ENCODE data around the gene SELENON. TPM values are rescaled to one million over a fixed set of nuclear protein-coding genes. Genes with fewer than 3 reads are reported as not detected.
A peak's percentile ranks its signal among the peaks of the same experiment; 100 is the strongest.

SELENON gene
- total and polyA plus RNA-seq, 8 donors, result 85.2 to 107 (median 96.4) TPM

DNA sequence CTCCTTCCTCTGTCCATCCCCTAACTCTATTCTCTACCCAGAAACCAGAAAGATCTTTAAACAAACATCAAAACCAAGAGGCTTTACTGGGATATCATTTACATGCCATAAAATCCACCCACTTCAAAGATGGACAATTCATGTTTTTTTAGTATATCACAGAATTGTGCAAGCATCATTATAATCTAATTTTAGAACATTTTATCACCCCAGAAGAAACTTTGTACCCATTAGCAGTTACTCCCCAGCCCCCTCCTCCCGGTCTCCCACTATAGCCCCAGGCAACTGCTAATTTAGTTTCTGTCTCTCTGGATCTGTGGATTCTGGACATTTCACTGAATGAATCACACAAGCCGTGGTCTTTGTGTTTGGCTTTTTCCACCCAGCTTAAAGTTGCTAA, 4.8 kb upstream of the SELENON start:
- intact Hi-C loops (cut with DNase I), result loop anchor here in 1 of 2 donors (5.0 kb wide), 1 partner anchor 188 kb away; no protein-coding TSS in a partner anchor
- TF ChIP-seq, protein P1, sequence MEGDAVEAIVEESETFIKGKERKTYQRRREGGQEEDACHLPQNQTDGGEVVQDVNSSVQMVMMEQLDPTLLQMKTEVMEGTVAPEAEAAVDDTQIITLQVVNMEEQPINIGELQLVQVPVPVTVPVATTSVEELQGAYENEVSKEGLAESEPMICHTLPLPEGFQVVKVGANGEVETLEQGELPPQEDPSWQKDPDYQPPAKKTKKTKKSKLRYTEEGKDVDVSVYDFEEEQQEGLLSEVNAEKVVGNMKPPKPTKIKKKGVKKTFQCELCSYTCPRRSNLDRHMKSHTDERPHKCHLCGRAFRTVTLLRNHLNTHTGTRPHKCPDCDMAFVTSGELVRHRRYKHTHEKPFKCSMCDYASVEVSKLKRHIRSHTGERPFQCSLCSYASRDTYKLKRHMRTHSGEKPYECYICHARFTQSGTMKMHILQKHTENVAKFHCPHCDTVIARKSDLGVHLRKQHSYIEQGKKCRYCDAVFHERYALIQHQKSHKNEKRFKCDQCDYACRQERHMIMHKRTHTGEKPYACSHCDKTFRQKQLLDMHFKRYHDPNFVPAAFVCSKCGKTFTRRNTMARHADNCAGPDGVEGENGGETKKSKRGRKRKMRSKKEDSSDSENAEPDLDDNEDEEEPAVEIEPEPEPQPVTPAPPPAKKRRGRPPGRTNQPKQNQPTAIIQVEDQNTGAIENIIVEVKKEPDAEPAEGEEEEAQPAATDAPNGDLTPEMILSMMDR (IDR thresholded peaks at IDR 0.05), result no peak
- Histone ChIP-seq H3K36me3 (no peaks in the 10 kb centered on the region), H3K27ac (no peak overlapping the region), H3K4me3 (no peak overlapping the region), H3K27me3 (no peaks in the 10 kb centered on the region), H3K9me3 (no peaks in the 10 kb centered on the region), H3K4me1 (peaks cover 2 to 28% of the 10 kb centered on the region in 2 donors)
- ATAC-seq (no peak), DNase-seq (no peak)

DNA sequence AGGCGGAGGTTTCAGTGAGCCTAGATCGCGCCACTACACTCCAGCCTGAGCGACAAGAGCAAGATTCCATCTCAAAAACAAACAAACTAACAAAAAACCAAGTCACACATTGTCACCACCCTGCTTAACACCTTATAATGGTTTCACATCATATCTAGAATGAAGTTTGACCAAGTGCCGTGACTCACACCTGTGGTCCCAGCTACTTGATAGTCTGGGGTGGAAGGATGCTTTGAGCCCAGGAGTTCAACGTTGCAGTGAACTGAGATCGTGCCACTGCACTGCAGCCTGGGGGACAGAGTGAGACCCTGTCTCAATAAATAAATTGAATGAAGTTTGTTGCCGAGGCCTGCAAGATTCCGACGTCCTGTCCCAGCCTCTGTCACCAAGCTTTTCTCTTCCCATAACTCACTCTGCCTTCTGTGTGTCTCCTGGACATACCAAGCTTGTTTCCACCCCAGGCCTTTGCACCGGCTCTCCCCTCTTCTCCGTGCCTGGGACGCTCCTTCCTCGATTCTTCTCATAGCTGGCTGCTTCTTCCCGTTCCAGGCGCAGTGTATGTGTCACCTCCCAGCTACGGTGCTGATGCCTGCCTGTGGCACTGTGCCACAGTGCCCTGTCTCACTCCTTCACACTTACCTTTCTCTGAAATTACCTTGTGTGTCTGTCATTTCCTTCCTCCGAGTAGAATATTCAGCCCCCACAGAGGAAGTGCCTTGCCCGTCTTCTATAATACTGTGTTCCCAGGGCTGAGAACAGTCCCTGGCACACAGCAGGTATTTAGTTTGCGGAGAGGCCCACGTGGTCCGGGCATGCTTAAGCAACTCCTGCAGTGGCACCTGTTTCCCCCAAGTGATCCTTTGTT, 3.8 kb upstream of the SELENON start:
- Histone ChIP-seq H3K4me3 (no peak overlapping the region), H3K36me3 (no peaks in the 10 kb centered on the region), H3K9me3 (no peaks in the 10 kb centered on the region), H3K27me3 (no peaks in the 10 kb centered on the region), H3K27ac (peak overlapping the region; percentile 35 to 50), H3K4me1 (peaks cover 9 to 37% of the 10 kb centered on the region in 2 donors)
- DNase-seq (no peak), ATAC-seq (peak; percentile 75)
- TF ChIP-seq, protein P1 (IDR thresholded peaks at IDR 0.05), result no peak
- intact Hi-C loops (cut with DNase I), result loop anchor here in 1 of 2 donors (5.0 kb wide), 1 partner anchor 189 kb away; no protein-coding TSS in a partner anchor

DNA sequence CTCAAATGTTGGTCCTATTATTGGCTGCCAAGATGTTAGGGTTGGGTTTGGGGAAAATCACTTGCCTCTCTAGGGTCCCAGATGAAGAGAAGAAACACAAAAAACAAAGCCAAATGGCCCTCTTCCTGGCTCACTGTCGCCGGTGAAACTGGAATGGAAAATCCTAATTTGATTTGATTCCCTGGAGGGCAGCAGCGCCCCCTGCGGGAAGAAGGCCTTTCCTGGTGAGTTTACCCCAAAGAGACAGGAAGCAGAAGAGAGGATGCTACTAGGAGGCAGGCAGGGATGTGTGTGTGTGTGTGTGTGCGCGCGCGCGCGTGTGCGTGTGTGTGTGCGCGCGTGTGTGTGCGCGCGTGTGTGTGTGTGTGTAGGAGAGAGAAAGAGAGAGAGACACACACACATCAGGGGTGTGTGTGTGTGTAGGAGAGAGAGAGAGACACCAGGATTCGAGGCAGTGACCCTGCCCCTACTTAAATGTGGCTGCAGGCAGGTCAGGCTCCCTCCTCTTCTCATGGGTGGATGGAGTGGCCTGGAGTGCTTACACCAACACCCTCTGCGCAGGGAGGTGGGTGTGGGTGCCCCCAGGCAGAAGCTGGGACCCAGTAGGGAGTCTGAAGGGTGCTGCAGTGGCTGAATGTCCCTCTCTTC, 3.1 kb upstream of the SELENON start:
- Histone ChIP-seq H3K27ac (peak overlapping the region; percentile 35 to 50), H3K36me3 (no peaks in the 10 kb centered on the region), H3K9me3 (no peaks in the 10 kb centered on the region), H3K4me3 (no peak overlapping the region), H3K27me3 (no peaks in the 10 kb centered on the region), H3K4me1 (peaks cover 11 to 43% of the 10 kb centered on the region in 2 donors)
- TF ChIP-seq, protein P1 (IDR thresholded peaks at IDR 0.05), result peak; percentile 67 to 82
- intact Hi-C loops (cut with DNase I), result loop anchor here in 1 of 2 donors (5.0 kb wide), 1 partner anchor 190 kb away; no protein-coding TSS in a partner anchor
- peak; percentile 58 to 88 (median 82) for DNase-seq
- ATAC-seq, result peak; percentile 74

DNA sequence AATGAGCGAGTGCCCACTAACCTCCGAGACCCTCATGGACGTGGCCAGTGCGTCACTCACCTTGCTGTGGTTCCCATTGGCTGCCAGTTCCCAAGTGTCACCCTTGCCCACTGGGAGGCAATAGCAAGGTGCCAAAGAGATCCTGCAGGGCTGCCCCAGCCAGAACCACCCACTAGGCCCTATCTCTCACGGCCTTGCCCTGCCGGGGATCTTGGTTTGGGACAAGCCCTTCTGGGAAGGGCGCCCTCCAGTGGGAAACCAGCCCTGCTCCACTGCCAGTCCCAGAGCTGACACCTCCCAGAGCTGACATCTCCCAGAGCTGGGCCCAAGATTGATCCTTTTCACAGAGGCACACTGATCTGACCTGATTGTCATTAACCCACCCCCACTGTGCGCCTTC, 2.1 kb upstream of the SELENON start:
- Histone ChIP-seq H3K4me1 (peaks cover 11 to 50% of the 10 kb centered on the region in 2 donors), H3K27ac (no peak overlapping the region), H3K9me3 (no peaks in the 10 kb centered on the region), H3K36me3 (no peaks in the 10 kb centered on the region), H3K27me3 (no peaks in the 10 kb centered on the region), H3K4me3 (no peak overlapping the region)
- peak in 1 of 4 donors; percentile 58 for DNase-seq
- intact Hi-C loops (cut with DNase I), result loop anchor here in 1 of 2 donors (5.0 kb wide), 1 partner anchor 191 kb away; no protein-coding TSS in a partner anchor
- ATAC-seq, result peak; percentile 5
- TF ChIP-seq, protein P1 (IDR thresholded peaks at IDR 0.05), result peak; percentile 22 to 39

Data from left lung (tissue), 10 donors.